ENCODE data around the gene PRICKLE4.

PRICKLE4 gene

DNA sequence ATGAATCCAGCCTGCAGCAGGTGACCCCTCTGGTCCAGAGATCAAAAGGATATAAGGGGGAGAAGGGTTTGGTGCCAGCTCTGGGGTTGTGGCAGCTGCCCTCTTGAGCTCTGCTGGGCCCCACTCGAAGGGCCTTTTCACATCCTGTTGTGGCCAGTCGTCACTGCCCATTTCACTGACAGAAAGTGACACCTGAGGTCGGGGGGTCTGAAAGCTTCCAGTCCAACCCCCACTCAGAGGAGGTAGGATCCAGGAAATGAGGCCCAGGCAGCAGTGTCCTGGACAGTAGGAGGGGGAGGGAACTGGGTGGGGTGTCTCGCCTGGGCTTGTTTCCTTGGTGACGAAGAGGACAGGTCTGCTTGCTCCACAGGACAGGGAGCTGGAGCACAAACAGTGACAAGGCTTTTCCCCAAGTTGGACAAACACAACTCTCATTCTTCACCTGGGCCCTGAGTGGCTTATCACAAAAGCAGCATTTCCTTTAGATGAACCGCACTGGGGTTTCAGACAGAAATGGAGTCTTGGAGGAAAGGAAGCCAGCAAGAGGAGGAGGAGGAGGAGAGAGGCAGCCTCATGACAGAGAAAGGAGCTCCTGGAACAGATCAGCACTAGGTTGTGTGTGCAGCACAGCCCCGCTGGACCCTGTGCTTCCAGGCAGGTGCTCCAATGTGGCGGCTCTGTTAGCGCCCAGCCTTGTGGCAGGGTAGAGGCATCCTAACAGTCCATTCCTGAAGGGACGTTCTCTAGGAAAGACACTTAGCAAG, 11.9 kb upstream of the PRICKLE4 start:
- Mint-ChIP-seq H3K9me3 (no peaks in the 10 kb centered on the region), H3K36me3 (ENCODE audit: low read depth) (peaks cover 27% of the 10 kb centered on the region), H3K27me3 (ENCODE audit: low read depth) (no peaks in the 10 kb centered on the region), H3K4me3 (no peak overlapping the region), H3K4me1 (peaks cover 6% of the 10 kb centered on the region), H3K27ac (no peak overlapping the region)
- TF ChIP-seq, protein P1, sequence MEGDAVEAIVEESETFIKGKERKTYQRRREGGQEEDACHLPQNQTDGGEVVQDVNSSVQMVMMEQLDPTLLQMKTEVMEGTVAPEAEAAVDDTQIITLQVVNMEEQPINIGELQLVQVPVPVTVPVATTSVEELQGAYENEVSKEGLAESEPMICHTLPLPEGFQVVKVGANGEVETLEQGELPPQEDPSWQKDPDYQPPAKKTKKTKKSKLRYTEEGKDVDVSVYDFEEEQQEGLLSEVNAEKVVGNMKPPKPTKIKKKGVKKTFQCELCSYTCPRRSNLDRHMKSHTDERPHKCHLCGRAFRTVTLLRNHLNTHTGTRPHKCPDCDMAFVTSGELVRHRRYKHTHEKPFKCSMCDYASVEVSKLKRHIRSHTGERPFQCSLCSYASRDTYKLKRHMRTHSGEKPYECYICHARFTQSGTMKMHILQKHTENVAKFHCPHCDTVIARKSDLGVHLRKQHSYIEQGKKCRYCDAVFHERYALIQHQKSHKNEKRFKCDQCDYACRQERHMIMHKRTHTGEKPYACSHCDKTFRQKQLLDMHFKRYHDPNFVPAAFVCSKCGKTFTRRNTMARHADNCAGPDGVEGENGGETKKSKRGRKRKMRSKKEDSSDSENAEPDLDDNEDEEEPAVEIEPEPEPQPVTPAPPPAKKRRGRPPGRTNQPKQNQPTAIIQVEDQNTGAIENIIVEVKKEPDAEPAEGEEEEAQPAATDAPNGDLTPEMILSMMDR (IDR thresholded peaks at IDR 0.05; ENCODE audit: unreplicated experiment in 3 of 3) = no peak

DNA sequence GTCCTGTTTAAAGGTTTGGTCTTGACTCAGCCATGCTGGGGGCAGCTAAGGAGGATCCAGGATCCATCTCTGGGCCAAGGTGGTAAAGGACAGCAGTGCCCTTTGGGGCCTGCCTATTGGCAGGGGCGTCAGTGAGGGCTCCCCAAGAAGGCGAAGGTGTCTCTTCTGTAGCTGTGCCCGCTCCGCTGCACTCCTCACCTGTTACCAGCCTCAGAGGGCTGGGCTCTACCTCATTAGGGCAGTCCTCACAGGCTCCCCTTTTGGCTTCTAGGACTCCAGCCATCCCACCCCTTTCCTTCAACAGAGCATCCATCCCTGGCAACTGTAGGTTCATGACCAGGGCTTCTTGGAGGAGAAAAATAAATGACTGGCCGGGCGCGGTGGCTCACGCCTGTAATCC, 11.2 kb upstream of the PRICKLE4 start:
- TF ChIP-seq, protein P1 (IDR thresholded peaks at IDR 0.05; ENCODE audit: unreplicated experiment in 3 of 3) = no peak
- no peak overlapping the region for H3K4me3 Mint-ChIP-seq
- H3K36me3 Mint-ChIP-seq (ENCODE audit: low read depth) = peaks cover 32% of the 10 kb centered on the region
- H3K9me3 Mint-ChIP-seq = no peaks in the 10 kb centered on the region
- peaks cover 6% of the 10 kb centered on the region for H3K4me1 Mint-ChIP-seq
- H3K27ac Mint-ChIP-seq = no peak overlapping the region
- no peaks in the 10 kb centered on the region for H3K27me3 Mint-ChIP-seq (ENCODE audit: low read depth)

DNA sequence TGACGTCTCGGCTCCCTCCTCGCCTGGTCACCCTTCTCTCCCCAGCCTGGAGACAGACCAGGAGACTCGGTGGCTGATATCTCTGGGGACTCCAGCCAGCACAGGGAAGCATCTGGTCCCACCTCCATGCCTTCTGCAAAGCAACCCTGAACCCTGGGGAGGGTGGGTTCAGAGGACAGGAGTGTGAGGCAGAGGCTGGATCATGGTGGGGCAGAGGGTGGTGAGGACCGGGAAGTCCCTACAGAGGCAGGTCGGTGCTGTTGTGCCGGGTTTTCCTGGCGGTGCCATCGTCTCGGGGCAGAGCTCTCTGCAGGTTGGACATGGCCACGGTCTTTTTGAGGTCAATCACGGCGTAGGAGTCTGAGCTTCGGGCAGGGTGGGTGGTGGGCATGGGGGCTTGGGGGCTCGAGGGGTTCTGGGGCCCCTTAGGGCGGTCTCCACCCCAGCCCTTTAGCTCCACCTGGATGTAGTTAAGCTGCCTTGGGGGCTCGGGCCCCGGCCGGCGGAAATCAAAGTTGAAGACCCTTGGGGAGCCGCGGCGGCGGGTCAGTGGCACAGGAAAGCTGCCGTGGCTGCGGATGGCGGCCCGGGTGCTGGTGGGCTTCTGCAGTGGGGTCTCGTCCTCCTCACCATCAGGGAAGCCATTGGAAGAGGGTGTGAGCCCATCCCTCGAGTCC, 10.1 kb upstream of the PRICKLE4 start:
- Mint-ChIP-seq H3K4me1 (peaks cover 6% of the 10 kb centered on the region), H3K9me3 (no peaks in the 10 kb centered on the region), H3K27me3 (ENCODE audit: low read depth) (no peaks in the 10 kb centered on the region), H3K36me3 (ENCODE audit: low read depth) (peaks cover 43% of the 10 kb centered on the region), H3K27ac (no peak overlapping the region), H3K4me3 (no peak overlapping the region)
- TF ChIP-seq, protein P1 (IDR thresholded peaks at IDR 0.05; ENCODE audit: unreplicated experiment in 3 of 3) = no peak

DNA sequence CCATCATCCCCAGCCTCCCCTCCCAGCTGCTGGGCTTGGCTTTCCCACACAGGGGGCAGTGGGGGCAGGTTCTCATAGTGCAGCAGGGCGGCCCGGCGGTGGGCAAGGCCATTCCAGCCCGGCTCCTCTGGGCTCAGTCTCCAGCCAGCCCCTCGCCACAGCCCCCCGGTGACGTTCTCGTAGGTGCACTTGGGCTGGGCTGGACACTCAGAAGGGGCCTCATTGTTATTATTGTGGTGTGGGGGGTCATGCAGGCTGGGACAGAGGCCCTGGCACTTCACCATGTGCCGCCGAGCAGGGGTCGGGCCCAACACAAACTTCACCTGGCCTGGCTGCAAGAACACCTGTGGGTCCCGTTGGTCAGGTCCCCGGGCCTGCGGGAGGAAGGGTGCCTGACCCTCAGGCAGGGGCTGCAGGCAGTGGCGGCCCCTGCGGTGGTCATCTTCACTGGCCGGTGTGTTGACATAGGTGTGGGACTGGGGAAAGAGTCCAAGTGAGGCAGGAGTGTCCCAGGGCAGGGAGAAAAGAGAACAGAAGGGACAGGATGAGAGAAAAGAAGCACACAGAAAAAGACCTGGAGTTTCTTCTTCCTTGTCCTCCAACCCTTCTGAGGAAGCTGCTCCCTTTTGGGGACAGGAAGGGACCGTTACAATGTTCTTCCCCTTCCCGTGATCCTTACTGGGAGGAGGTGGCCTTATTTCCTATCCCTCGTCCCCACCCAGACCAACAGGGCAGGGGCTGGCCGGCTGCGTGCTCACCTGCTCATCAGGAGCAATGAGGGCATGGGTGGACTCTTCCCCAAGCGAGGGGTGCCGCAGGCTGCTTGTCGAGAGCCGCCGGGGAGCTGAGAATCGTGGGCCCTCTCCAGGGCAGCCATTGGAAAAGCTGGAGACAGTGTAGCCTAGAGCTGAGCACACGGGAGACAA, 9.3 kb upstream of the PRICKLE4 start:
- Mint-ChIP-seq H3K27ac (no peak overlapping the region), H3K9me3 (no peaks in the 10 kb centered on the region), H3K4me1 (peaks cover 6% of the 10 kb centered on the region), H3K4me3 (no peak overlapping the region), H3K36me3 (ENCODE audit: low read depth) (peaks cover 46% of the 10 kb centered on the region), H3K27me3 (ENCODE audit: low read depth) (no peaks in the 10 kb centered on the region)
- TF ChIP-seq, protein P1 (IDR thresholded peaks at IDR 0.05; ENCODE audit: unreplicated experiment in 3 of 3) = no peak

DNA sequence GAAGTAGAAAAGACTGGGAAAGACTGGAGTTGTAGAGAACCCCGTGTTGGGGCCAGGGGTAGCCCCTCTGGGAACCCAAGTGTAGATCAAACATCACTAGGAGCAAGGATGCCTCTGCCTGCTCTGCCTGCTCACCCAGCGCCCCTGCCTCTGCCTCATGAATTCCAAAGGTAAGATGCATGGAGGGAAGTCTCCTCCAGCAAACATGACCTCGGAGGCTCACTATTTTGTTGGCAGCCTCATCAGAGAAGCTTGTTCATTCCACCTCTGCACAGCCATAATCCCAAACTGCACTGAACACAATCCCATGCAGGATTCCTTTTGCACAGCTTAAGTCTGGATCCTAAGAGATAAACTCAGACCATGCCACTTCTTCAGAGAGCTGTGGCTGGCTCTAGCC, 5.7 kb upstream of the PRICKLE4 start:
- Mint-ChIP-seq H3K27me3 (ENCODE audit: low read depth) (no peaks in the 10 kb centered on the region), H3K4me3 (peak overlapping the region in 1 of 3 experiments; percentile 25), H3K9me3 (no peaks in the 10 kb centered on the region), H3K36me3 (ENCODE audit: low read depth) (peaks cover 46% of the 10 kb centered on the region), H3K4me1 (peaks cover 5% of the 10 kb centered on the region), H3K27ac (no peak overlapping the region)
- TF ChIP-seq, protein P1 (IDR thresholded peaks at IDR 0.05; ENCODE audit: unreplicated experiment in 3 of 3) = no peak

Measured in nephron (organoid).